NCI-H2107 (cell line): ENCODE results near the gene ATAD2B.
"Not testable (repeated sequence)": the region's sequence is repeated elsewhere in the genome, so short reads cannot be mapped to it uniquely, and the experiment has no call there.

Source experiments
- DNase-seq: peaks from one replicate; lab custom pipeline; 2025; lab: John Stamatoyannopoulos, UW

The ATAD2B gene

GRCh38 chr2:23745726-23746105 is 181.2 kb downstream of the ATAD2B start:
- DNase-seq = no peak

DNA sequence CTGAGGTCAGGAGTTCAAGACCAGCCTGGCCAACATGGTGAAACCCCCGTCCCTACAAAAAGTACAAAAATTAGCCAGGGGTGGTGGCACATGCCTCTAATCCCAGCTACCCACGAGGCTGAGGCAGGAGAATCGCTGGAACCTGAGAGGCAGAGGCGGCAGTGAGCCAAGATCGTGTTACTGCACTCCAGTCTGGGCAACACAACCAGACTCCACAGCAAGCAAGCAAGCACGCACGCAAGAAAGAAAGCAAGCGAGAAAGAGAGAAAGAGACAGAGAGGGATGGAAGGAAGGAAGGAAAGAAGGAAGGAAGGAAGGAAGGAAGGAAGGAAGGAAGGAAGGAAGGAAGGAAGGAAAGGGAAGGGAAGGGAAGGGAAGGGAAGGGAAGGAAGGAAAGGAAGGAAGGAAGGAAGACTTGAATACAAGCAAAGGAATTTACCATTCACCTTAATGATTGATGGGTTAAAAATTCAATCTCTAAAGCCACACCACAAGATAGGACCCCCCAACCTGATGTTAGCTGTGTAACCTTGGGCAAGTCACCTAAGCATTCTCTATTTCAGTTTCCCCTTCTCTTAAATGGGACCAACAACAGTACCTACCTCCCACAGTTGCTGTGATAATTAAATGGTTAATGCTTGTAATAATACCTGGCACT is 181.7 kb downstream of the ATAD2B start:
- DNase-seq = no peak

DNA sequence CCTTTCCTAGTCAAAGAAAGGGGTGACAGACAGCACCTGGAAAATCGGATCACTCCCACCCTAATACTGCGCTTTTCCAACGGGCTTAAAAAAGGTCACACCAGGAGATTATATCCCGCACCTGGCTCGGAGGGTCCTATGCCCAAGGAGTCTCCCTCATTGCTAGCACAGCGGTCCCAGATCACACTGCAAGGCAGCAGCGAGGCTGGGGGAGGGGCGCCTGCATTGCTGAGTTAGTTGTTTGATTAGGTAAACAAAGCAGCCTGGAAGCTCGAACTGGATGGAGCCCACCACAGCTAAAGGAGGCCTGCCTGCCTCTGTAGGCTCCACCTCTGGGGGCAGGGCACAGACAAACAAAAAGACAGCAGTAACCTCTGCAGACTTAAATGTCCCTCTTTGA is 190.1 kb downstream of the ATAD2B start:
- not testable (repeated sequence) for DNase-seq

- DNase-seq = no peak
These were observed 192.5 kb downstream of the ATAD2B start for GRCh38 chr2:23734416-23734815.

- DNase-seq = not testable (repeated sequence)
These were observed 203.9 kb downstream of the ATAD2B start for GRCh38 chr2:23723029-23723428.

- DNase-seq = no peak
These were observed 204.7 kb downstream of the ATAD2B start for GRCh38 chr2:23722255-23722654.

GRCh38 chr2:23721454-23721826 is 205.5 kb downstream of the ATAD2B start:
- no peak for DNase-seq

DNA sequence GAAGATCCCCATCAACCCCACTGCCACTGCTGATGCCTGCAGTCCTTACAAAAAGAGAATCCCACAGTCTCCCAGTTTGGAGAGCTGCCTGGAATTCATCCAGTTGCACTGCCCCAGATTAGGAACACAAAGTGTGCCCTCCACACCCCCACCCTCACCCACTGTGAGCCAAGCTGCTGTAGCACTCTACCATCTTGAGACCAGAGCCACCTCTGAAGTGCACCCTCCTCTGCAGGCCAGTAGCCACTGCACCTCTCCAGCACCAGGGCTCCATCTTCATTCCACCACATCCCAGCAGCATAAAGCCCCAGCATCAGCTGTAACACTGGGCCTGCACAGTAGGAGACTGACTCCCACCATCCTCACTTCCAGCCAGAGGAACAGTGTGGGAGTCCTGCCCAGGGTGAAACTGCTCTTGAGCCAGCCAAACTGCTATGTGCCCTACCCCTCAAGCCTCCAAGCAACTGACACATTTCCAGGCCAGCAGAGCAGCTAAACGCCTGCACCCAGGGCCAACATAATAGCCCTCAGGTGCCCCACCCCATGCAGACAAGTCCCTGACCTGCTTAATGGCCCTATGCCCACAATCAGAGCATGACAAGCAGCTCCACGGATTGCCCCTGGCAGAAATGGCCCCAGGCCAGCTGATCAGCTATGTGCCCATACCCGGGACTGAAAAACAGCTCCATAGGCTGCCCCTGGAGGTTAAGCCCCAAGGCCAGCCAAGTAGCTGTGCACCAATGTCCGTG is 206.0 kb downstream of the ATAD2B start:
- no peak for DNase-seq

DNA sequence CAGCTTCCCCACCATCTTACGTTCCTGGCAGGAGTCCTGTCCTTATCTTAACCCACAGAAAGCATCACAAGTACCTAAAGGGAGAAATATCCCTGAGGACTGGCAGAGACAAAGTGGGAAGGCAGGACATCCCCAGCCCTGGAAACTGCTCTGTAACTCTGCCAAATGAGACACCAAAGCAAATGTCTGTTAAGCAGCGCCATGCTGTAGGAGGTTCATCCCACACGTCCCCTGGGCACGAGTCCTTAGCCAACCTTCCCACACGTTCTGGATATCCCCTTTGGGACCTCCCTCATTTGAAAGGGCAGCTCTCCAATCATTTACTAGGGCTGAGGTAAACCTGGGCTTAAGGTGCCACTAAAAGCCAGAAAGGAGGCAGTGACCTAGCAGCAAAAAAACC is 207.2 kb downstream of the ATAD2B start:
- DNase-seq = no peak

- DNase-seq = no peak
These were observed 207.8 kb downstream of the ATAD2B start for GRCh38 chr2:23718931-23719700.

GRCh38 chr2:23713351-23713750 is 213.6 kb downstream of the ATAD2B start:
- no peak for DNase-seq

DNA sequence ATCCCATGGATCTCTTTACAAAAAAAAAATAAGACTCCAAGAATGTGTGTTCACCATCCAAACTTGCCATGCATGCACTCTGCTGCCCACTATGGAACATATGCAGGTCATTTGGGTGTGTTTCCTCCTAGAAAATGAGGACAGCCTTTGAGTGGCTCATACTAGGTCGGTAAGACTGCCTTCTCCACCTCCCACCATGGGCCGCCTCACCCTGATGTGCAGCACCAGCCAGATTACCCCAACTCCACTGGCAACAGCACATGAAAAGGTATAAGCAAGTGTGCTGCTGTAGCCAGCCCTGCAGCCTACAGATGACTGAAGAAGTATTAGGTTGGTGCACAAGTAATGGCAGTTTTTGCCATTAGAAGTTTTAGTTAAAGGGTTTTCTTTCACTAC is 214.2 kb downstream of the ATAD2B start:
- no peak for DNase-seq

DNA sequence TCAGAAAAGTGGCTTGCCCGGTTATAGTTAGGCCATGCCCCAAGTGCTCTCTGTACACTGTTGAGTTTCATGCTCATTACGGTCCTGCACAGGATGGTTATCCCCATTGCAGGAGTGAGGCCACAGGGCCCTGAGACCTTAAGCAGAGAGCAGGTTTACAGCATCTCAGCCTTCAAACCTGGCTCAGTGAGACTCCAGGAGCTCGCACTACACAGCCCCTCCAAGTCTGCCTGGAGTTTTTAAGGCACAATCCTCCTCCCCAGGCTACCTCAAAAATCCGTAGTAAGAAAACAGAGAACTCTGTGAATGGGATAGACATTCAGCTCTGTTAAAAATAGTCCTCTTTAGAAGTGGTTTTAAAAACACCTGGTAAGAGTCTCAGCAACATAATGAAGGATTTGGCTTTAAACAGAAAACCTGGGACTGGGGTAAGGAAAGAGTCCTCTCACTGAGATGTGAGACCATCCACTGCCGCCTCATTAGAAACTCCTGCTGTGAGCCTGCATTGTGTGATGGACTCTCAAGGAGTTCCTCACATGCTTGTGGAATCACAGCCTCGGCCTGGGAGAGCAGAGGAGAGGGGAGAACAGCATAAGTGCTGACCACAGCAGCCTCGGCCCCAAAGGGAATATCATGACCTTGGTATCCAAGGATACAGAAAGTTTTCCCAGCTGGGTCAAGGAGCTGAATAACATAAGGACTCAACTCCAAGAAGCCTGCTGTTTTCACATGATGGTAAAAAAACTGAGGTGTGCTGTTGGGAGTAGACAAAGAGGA is 214.8 kb downstream of the ATAD2B start:
- no peak for DNase-seq

DNA sequence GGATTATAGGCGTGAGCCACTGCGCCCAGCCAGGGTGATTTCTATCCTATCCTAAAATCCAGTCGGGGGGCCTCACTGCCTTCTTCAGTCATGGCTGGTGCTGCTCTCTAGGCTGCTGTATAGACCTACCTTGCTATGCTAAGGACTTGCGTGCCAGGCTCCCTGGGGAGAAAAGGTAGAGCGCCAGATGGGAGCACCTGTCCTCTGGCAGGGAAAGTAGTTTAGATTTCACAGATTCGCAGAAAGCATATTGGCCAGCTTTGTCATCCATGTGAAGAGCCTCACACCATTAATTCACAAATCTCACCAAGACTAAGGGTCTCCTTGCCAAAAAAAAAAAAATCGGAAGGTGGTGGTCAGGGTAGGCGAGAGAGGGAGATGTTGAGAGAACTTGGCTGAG is 217.6 kb downstream of the ATAD2B start:
- no peak for DNase-seq

DNA sequence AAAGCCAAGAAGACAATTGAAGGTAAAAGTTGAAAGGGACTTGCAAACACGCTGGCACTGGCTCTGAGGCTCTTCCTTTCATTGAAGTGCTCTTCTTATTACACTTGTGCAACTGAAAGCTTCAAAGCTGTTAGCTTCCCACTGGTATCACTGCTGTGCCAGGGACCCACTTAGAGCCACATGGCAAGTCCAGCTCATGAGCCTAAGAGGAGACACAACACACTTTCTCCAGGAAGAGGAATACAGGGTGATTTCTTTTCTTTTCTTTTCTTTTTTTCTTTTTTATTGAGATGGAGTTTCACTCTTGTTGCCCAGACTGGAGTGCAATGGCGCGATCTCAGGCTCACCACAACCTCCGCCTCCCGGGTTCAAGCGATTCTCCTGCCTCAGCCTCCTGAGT is 218.2 kb downstream of the ATAD2B start:
- no peak for DNase-seq

DNA sequence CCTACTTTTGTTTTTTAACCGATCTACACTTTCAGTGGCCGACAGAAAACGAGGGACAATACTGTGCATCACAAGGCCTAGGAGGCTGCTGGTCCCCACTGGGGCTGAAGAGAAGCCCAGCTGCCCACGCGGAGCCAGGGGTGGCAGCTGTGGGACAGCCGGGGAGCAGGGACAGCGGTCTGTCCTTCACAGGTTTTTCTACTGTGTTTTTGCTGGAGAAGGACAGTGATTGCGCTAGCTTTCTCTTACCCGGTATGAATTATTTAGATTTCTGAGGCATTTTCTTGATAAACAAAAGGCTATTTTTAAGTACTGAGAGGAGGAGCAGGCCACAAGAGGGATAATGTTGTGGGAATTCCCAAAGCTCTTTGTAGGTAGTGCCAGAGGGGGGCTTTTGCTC is 219.8 kb downstream of the ATAD2B start:
- DNase-seq = no peak

DNA sequence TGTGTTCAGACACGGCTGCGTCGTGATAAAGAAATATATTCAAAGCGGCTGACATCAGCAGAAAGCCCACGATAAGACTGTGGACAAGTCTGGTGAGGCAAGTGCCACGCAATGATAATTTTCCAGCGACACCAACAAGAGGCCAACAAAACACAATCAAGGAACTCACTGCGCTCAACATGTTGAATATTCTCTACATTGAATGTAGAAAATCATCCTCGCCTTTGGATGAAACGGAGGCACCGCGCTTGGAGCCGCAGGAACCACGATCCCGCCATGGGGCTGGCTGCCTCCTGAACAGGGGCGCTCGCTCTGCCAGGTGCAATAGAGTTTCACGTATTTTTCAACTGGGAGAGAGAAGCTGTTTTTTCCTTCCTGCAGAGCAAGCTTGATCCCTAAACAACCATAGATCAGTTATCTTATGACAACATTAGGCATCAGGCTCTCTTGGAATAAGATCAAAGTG is 220.3 kb downstream of the ATAD2B start:
- no peak for DNase-seq

DNA sequence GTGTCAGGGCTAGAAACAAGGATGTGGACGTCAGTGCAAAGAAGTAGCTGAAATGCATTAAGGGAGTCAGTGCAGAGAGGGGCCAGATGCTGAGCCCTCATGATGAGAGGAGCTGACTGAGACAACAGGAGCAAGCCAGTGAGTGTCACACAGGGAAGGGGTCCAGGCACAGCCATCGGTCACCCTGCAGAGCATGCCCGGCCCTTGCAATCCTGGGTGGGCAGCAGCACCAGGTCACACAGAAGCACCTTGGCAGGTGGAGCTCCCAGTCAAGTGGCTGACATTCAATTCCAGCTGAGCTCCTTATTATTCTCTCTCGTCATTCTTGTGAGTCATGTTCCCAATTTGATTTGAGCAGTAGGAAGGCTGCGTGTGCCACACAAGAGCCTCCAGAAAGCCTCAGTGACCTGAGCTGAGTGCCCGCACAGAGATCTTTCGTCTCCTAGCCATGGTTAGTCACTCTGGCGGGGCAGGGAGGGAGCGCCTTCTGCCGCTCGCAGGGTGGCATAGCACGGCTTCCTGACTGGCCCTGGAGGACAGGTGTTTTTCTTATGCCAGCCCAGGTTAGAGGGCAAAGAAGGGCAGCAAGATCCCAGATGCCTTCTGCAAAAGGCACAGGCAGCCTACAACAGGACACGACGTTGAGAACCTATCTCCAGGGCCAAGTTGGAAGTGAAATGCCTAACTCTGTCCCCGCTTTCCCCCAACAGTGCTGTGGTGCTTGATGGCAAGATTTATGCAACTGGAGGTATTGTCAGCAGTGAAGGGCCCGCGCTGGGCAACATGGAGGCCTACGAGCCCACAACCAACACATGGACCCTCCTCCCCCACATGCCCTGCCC is 220.9 kb downstream of the ATAD2B start:
- DNase-seq = no peak

GRCh38 chr2:23703583-23704385 is 223.1 kb downstream of the ATAD2B start:
- no peak for DNase-seq

- DNase-seq = no peak
These were observed 223.8 kb downstream of the ATAD2B start for GRCh38 chr2:23703037-23703582.
